Measurements from ENCODE around the gene BTBD16. TPM values are rescaled to one million over a fixed set of nuclear protein-coding genes. Genes with fewer than 3 reads are reported as not detected.

BTBD16 gene
- total and polyA plus RNA-seq, 2 of the 13 experiments (the other 11 are each of a cell fraction or from before 2014, with no cell fraction given), result 5.0 to 11.9 TPM

GRCh38 chr10:122325235-122325634 lies 54.1 kb downstream of the BTBD16 start (continued):
- TF ChIP-seq ZBTB40 (IDR thresholded peaks at IDR 0.05) (no peak), ZBTB40 (CRISPR knock-in tag; IDR thresholded peaks at IDR 0.05) (no peak), SIN3A (IDR thresholded peaks at IDR 0.05; ENCODE audit: borderline replicate concordance, low read depth, low read length) (no peak), SMAD1 (CRISPR knock-in tag; IDR thresholded peaks at IDR 0.05; ENCODE audit: borderline replicate concordance, low read depth) (no peak), CC2D1A (CRISPR knock-in tag; IDR thresholded peaks at IDR 0.05) (no peak), KLF9 (CRISPR knock-in tag; IDR thresholded peaks at IDR 0.05; ENCODE audit: low read depth) (no peak), ONECUT2 (CRISPR knock-in tag; IDR thresholded peaks at IDR 0.05) (no peak), NR2F2 (IDR thresholded peaks at IDR 0.05; ENCODE audit: borderline replicate concordance, low read depth) (no peak)

All from HepG2 (cell line).